GM18520 (cell line): ENCODE results near the gene ITSN1.

Experiments used
- ATAC-seq: cut with Tn5 transposase; IDR thresholded peaks from one replicate; pipeline ENCODE4 v1.9.1; 2021; ENCODE audit not compliant: unreplicated experiment

Gene ITSN1

GRCh38 chr21:33801424-33802405, 159.4 kb downstream of the ITSN1 start:
- no peak for ATAC-seq

GRCh38 chr21:33802481-33802880, 160.2 kb downstream of the ITSN1 start:
- no peak for ATAC-seq

- ATAC-seq: no peak
Observed at GRCh38 chr21:33808715-33809367, 166.5 kb downstream of the ITSN1 start.

- ATAC-seq: no peak
Observed at GRCh38 chr21:33810766-33811165, 168.5 kb downstream of the ITSN1 start.

GRCh38 chr21:33811167-33812010, 169.1 kb downstream of the ITSN1 start:
- no peak for ATAC-seq

GRCh38 chr21:33813832-33814365, 171.6 kb downstream of the ITSN1 start:
- ATAC-seq: no peak

GRCh38 chr21:33815143-33815707, 172.9 kb downstream of the ITSN1 start:
- ATAC-seq: no peak

- ATAC-seq: no peak
Observed at GRCh38 chr21:33816174-33816573, 173.9 kb downstream of the ITSN1 start.

GRCh38 chr21:33817138-33817537, 174.8 kb downstream of the ITSN1 start:
- ATAC-seq: no peak

GRCh38 chr21:33817663-33818451, 175.6 kb downstream of the ITSN1 start:
- no peak for ATAC-seq

- ATAC-seq: no peak
Observed at GRCh38 chr21:33820230-33820770, 178.0 kb downstream of the ITSN1 start.

GRCh38 chr21:33820798-33821197, 178.5 kb downstream of the ITSN1 start:
- ATAC-seq: no peak

GRCh38 chr21:33821503-33822322, 179.4 kb downstream of the ITSN1 start:
- ATAC-seq: no peak

GRCh38 chr21:33824156-33824941, 182.0 kb downstream of the ITSN1 start:
- no peak for ATAC-seq

GRCh38 chr21:33825419-33825818, 183.1 kb downstream of the ITSN1 start:
- no peak for ATAC-seq

GRCh38 chr21:33825915-33826314, 183.6 kb downstream of the ITSN1 start:
- no peak for ATAC-seq

- ATAC-seq: no peak
Observed at GRCh38 chr21:33828083-33828482, 185.8 kb downstream of the ITSN1 start.

- no peak for ATAC-seq
Observed at GRCh38 chr21:33828577-33828976, 186.3 kb downstream of the ITSN1 start.
